ENCODE results near the gene RANGRF.

The RANGRF gene

GRCh38 chr17:8312726-8313600, 24.5 kb downstream of the RANGRF start:
- Histone ChIP-seq H3K27me3 (ENCODE audit: low read depth) (0 out of 2 replicates have a peak, but pooled peaks cover 4% of the 10 kb centered on the region), H3K36me3 (replicated peaks) (no peaks in the 10 kb centered on the region), H3K4me3 (no peak overlapping the region), H3K9me3 (no peaks in the 10 kb centered on the region), H3K4me1 (no peaks in the 10 kb centered on the region)
- DNase-seq (ENCODE audit: low spot score in 2 of 2): no peak
- in situ Hi-C loops (cut with MboI; ENCODE audit: low sequenced_read_pairs): no loop called here

DNA sequence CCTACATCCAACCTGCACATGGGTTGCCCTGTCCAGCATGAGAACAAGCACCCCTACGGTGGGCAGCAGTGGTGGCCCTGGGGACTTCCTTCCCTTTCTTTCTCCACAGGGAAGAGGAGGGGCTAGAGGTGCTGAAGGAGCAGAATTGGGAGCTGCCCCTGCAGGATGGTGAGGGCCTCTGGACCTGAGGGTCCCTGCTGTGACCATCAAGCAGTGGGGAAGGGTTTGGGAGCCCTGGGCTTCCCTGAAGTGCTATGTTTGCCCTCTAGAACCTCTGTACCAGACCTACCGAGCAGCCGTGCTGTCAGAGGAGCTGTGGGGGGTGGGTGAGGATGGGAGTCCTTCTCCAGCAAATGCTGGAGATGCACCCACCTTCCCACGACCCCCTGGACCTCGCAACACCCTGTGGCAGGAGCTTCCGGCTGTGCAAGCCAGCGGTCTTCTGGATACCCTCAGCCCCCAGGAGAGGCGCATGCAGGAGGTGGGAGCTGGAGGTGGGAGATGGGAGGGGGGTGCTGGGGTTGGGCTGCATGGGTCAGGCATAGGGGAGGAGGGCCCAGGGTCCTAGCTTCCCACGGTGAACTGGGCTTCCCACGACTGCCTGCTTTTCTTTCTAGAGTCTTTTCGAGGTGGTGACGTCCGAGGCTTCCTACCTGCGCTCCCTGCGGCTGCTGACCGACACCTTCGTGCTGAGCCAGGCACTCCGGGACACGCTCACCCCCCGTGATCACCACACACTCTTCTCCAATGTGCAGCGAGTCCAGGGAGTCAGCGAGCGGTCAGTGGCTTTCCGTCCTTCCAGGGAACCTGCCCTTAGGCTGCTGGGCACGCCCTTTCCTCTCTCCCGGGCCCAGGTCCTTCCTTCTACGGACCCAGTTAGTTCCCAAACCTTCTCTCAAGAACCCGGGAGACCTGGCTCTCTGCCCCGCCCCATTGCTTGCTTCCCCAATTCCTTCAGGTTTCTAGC, 26.6 kb downstream of the RANGRF start:
- no peak for DNase-seq (ENCODE audit: low spot score in 2 of 2)
- Histone ChIP-seq H3K4me3 (no peak overlapping the region), H3K36me3 (replicated peaks) (no peaks in the 10 kb centered on the region), H3K9me3 (no peaks in the 10 kb centered on the region), H3K4me1 (no peaks in the 10 kb centered on the region), H3K27me3 (ENCODE audit: low read depth) (0 out of 2 replicates have a peak, but pooled peaks cover 4% of the 10 kb centered on the region)
- in situ Hi-C loops (cut with MboI; ENCODE audit: low sequenced_read_pairs): no loop called here

DNA sequence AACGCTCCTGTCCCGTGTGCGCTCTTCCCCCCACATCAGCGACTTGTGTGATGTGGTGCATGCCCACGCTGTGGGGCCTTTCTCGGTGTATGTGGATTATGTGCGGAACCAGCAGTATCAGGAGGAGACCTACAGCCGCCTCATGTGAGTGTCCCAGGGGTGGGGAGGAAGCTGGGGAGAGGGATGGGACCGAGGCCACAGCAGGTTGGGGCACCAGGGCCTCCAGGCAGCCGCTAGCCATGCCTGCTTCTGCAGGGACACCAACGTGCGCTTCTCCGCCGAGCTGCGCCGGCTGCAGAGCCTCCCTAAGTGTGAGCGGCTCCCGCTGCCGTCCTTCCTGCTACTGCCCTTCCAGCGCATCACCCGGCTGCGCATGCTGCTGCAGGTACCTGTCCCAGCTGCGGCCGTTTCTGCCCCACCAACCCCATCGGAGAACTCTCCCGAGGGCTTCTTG, 27.3 kb downstream of the RANGRF start:
- no peak for DNase-seq (ENCODE audit: low spot score in 2 of 2)
- Histone ChIP-seq H3K27me3 (ENCODE audit: low read depth) (0 out of 2 replicates have a peak, but pooled peaks cover 4% of the 10 kb centered on the region), H3K4me3 (no peak overlapping the region), H3K9me3 (no peaks in the 10 kb centered on the region), H3K4me1 (no peaks in the 10 kb centered on the region), H3K36me3 (replicated peaks) (no peaks in the 10 kb centered on the region)
- in situ Hi-C loops (cut with MboI; ENCODE audit: low sequenced_read_pairs): no loop called here

GRCh38 chr17:8318010-8318935, 29.8 kb downstream of the RANGRF start:
- Histone ChIP-seq H3K4me1 (no peaks in the 10 kb centered on the region), H3K27me3 (ENCODE audit: low read depth) (0 out of 2 replicates have a peak, but pooled peaks cover 4% of the 10 kb centered on the region), H3K4me3 (no peak overlapping the region), H3K9me3 (no peaks in the 10 kb centered on the region), H3K36me3 (replicated peaks) (no peaks in the 10 kb centered on the region)
- in situ Hi-C loops (cut with MboI; ENCODE audit: low sequenced_read_pairs): no loop called here
- no peak for DNase-seq (ENCODE audit: low spot score in 2 of 2)

DNA sequence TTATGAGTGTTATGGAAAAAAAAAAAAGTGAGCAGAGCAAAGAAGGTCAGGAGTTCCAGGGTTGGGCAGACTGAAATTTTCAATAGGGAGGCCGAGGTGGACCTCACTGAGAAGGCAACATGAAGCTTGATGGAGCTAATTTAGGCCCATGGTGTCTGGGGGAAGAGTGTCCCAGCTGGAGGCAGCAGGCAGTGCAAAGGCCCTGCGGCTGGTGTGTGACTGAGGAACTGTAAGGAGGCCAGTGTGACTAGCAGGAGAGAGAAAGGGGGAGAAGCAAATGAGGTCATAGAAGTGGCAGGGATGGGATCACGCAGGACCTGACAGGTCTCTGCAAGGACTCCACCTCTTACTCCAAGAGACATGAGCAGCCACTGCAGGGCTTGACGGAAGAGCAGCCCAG, 31.8 kb downstream of the RANGRF start:
- in situ Hi-C loops (cut with MboI; ENCODE audit: low sequenced_read_pairs): no loop called here
- no peaks in the 10 kb centered on the region for H3K36me3 ChIP-seq (replicated peaks)
- DNase-seq (ENCODE audit: low spot score in 2 of 2): no peak
- no peaks in the 10 kb centered on the region for H3K4me1 ChIP-seq
- H3K27me3 ChIP-seq (ENCODE audit: low read depth): no peaks in the 10 kb centered on the region
- no peaks in the 10 kb centered on the region for H3K9me3 ChIP-seq
- no peak overlapping the region for H3K4me3 ChIP-seq

- in situ Hi-C loops (cut with MboI; ENCODE audit: low sequenced_read_pairs): no loop called here
- H3K36me3 ChIP-seq (replicated peaks): no peaks in the 10 kb centered on the region
- no peaks in the 10 kb centered on the region for H3K9me3 ChIP-seq
- no peaks in the 10 kb centered on the region for H3K27me3 ChIP-seq (ENCODE audit: low read depth)
- no peak for DNase-seq (ENCODE audit: low spot score in 2 of 2)
- no peaks in the 10 kb centered on the region for H3K4me1 ChIP-seq
- no peak overlapping the region for H3K4me3 ChIP-seq
These were observed 32.5 kb downstream of the RANGRF start for GRCh38 chr17:8320990-8321389.

GRCh38 chr17:8322061-8322460, 33.6 kb downstream of the RANGRF start:
- Histone ChIP-seq H3K4me3 (no peak overlapping the region), H3K4me1 (peaks cover 7% of the 10 kb centered on the region), H3K27me3 (ENCODE audit: low read depth) (no peaks in the 10 kb centered on the region), H3K36me3 (replicated peaks) (no peaks in the 10 kb centered on the region), H3K9me3 (no peaks in the 10 kb centered on the region)
- no peak for DNase-seq (ENCODE audit: low spot score in 2 of 2)
- in situ Hi-C loops (cut with MboI; ENCODE audit: low sequenced_read_pairs): no loop called here

- H3K4me3 ChIP-seq: no peak overlapping the region
- peaks cover 8% of the 10 kb centered on the region for H3K4me1 ChIP-seq
- in situ Hi-C loops (cut with MboI; ENCODE audit: low sequenced_read_pairs): no loop called here
- H3K9me3 ChIP-seq: no peaks in the 10 kb centered on the region
- no peaks in the 10 kb centered on the region for H3K36me3 ChIP-seq (replicated peaks)
- H3K27me3 ChIP-seq (ENCODE audit: low read depth): no peaks in the 10 kb centered on the region
- no peak for DNase-seq (ENCODE audit: low spot score in 2 of 2)
These were observed 35.7 kb downstream of the RANGRF start for GRCh38 chr17:8324132-8324531.

DNA sequence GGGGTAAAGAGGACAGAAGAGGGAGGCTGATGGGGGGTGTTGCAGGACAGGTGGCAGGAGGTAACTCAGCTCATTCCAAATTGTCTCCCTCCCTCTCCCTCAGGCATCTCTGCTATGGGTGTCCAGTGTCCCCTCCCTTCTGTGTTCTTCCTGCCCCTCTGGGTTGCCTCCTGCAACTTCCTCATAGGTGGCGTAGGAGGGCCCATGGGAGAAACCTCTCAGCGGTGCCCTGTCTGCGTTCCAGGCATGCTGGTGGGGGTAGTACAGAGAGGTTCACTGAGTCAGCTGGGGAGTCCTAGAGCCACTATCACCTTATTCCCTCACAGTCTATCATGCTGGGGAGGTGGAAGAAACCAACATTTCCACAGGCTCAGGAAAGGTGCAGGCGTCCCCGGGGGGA, 36.5 kb downstream of the RANGRF start:
- Histone ChIP-seq H3K4me3 (no peak overlapping the region), H3K36me3 (replicated peaks) (no peaks in the 10 kb centered on the region), H3K27me3 (ENCODE audit: low read depth) (no peaks in the 10 kb centered on the region), H3K9me3 (no peaks in the 10 kb centered on the region), H3K4me1 (peaks cover 8% of the 10 kb centered on the region)
- in situ Hi-C loops (cut with MboI; ENCODE audit: low sequenced_read_pairs): no loop called here
- DNase-seq (ENCODE audit: low spot score in 2 of 2): no peak

GRCh38 chr17:8326511-8327302, 38.2 kb downstream of the RANGRF start:
- no peaks in the 10 kb centered on the region for H3K36me3 ChIP-seq (replicated peaks)
- peak overlapping the region; percentile 15 for H3K4me3 ChIP-seq
- H3K4me1 ChIP-seq: peaks cover 8% of the 10 kb centered on the region
- H3K27me3 ChIP-seq (ENCODE audit: low read depth): no peaks in the 10 kb centered on the region
- DNase-seq (ENCODE audit: low spot score in 2 of 2): peak in 1 of 2 experiments; percentile 41
- H3K9me3 ChIP-seq: no peaks in the 10 kb centered on the region
- in situ Hi-C loops (cut with MboI; ENCODE audit: low sequenced_read_pairs): no loop called here

GRCh38 chr17:8327303-8327649, 38.8 kb downstream of the RANGRF start:
- DNase-seq (ENCODE audit: low spot score in 2 of 2): no peak
- H3K4me3 ChIP-seq: no peak overlapping the region; the same call in 1 of the 2 replicates
- no peaks in the 10 kb centered on the region for H3K36me3 ChIP-seq (replicated peaks)
- H3K27me3 ChIP-seq (ENCODE audit: low read depth): no peaks in the 10 kb centered on the region
- peaks cover 8% of the 10 kb centered on the region for H3K4me1 ChIP-seq
- H3K9me3 ChIP-seq: no peaks in the 10 kb centered on the region
- in situ Hi-C loops (cut with MboI; ENCODE audit: low sequenced_read_pairs): no loop called here

DNA sequence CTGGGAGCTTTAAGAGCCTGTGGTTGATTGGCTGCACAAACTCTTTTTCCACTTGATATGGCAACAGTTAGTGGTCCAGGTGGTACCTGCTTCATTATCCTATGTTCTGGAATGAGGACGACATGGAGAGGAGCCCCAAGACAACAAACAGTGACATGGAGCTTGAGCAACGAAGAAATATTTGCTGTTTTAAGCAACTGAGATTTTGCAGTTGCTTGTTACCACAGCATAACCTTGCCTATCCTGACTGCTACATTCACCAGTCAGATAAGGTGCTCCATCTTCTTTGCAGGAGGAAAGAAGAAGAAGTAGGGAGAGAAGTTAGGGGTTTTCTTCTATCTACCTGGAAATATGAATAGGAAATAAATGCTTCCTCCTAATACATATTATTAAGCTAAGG, 43.7 kb downstream of the RANGRF start:
- no peaks in the 10 kb centered on the region for H3K36me3 ChIP-seq (replicated peaks)
- no peak overlapping the region for H3K4me3 ChIP-seq
- H3K4me1 ChIP-seq: peaks cover under 1% of the 10 kb centered on the region
- in situ Hi-C loops (cut with MboI; ENCODE audit: low sequenced_read_pairs): no loop called here
- no peak for DNase-seq (ENCODE audit: low spot score in 2 of 2)
- H3K9me3 ChIP-seq: no peaks in the 10 kb centered on the region
- no peaks in the 10 kb centered on the region for H3K27me3 ChIP-seq (ENCODE audit: low read depth)
